Neural cell (in vitro differentiated cells): ENCODE measurements around the gene SLC25A21. TPM values are rescaled to one million over a fixed set of nuclear protein-coding genes. Genes with fewer than 3 reads are reported as not detected.

ENCODE experiments used
- H2AFZ ChIP-seq: fragments of 200-600, 300-800 bp; sonication (generic), shearing (Covaris generic); 2 replicates; pipeline ENCODE4 v1.6.0; 2014; ENCODE audit warnings: low read depth, mild to moderate bottlenecking, antibody characterized with exemption, low read length, moderate library complexity
- H3F3A ChIP-seq: fragments of 200-600 bp; shearing (Covaris generic); 2 replicates; pipeline ENCODE4 v1.6.1; 2016; ENCODE audit warnings: mild to moderate bottlenecking, moderate library complexity, mixed read lengths, antibody characterized with exemption, low read length; ENCODE audit not compliant: insufficient read depth, poor library complexity, severe bottlenecking
- H3K27ac ChIP-seq: fragments of 200-600, 300-800 bp; sonication (generic), shearing (Covaris generic); 2 replicates; pipeline ENCODE4 v1.5.1; 2014; ENCODE audit warnings: mild to moderate bottlenecking, low read length, moderate library complexity
- H3K27me3 ChIP-seq: fragments of 300-800, 200-600 bp; sonication (generic), shearing (Covaris generic); 2 replicates; pipeline ENCODE4 v1.6.0; 2014; ENCODE audit warnings: mild to moderate bottlenecking, low read depth, low read length, moderate library complexity; ENCODE audit not compliant: insufficient read depth
- H3K36me3 ChIP-seq: fragments of 300-800, 200-600 bp; sonication (generic), shearing (Covaris generic); 2 replicates; pipeline ENCODE4 v1.5.1; 2014; ENCODE audit warnings: mild to moderate bottlenecking, antibody characterized with exemption, low read length, moderate library complexity; ENCODE audit not compliant: insufficient read depth
- H3K4me2 ChIP-seq: fragments of 300-800, 200-600 bp; sonication (generic), shearing (Covaris generic); 2 replicates; pipeline ENCODE4 v1.6.0; 2014; ENCODE audit warnings: mild to moderate bottlenecking, low read length
- H3K4me3 ChIP-seq: fragments of 300-800, 200-600 bp; sonication (generic), shearing (Covaris generic); 2 replicates; pipeline ENCODE4 v1.5.1; 2014; ENCODE audit warnings: mild to moderate bottlenecking, low read length, moderate library complexity
- H3K79me2 ChIP-seq: fragments of 200-600 bp; shearing (Covaris generic); replicated peaks from 2 replicates; pipeline ENCODE4 v1.6.0; 2014; ENCODE audit warnings: mild to moderate bottlenecking, low read length, moderate library complexity; ENCODE audit not compliant: insufficient read depth
- H3K9ac ChIP-seq: fragments of 300-800, 200-600 bp; sonication (generic), shearing (Covaris generic); 2 replicates; pipeline ENCODE4 v1.6.1; 2016; ENCODE audit warnings: mild to moderate bottlenecking, low read length, mixed read lengths
- H3K9me2 ChIP-seq: fragments of 200-600 bp; shearing (Covaris generic); 2 replicates; pipeline ENCODE4 v1.6.1; 2016; ENCODE audit warnings: mild to moderate bottlenecking, low read length, mixed read lengths; ENCODE audit not compliant: insufficient read depth
- H3K9me3 ChIP-seq: fragments of 200-600, 300-800 bp; sonication (generic), shearing (Covaris generic); 2 replicates; pipeline ENCODE4 v1.6.1; 2016; ENCODE audit warnings: mild to moderate bottlenecking, mixed run types, low read length, moderate library complexity, mixed read lengths
- H4K20me1 ChIP-seq: fragments of 200-600 bp; shearing (Covaris generic); 2 replicates; pipeline ENCODE4 v1.6.1; 2016; ENCODE audit warnings: mild to moderate bottlenecking, mixed run types; ENCODE audit not compliant: insufficient read depth
- CTCF ChIP-seq: fragments of 450-650 bp; IDR thresholded peaks from 2 replicates; pipeline ENCODE4 v1.5.1; 2014; ENCODE audit warnings: antibody characterized with exemption, mild to moderate bottlenecking, moderate library complexity; ENCODE audit not compliant: poor library complexity, severe bottlenecking
- EP300 ChIP-seq: fragments of 450-650 bp; conservative IDR thresholded peaks from 2 replicates; pipeline ENCODE4 v1.6.1; 2014; ENCODE audit warnings: antibody characterized with exemption, mild to moderate bottlenecking, moderate library complexity; ENCODE audit not compliant: poor library complexity, severe bottlenecking
- EZH2 ChIP-seq: fragments of 200-600, 300-800 bp; shearing (Covaris generic), sonication (generic); IDR thresholded peaks from 2 replicates; pipeline ENCODE4 v1.6.1; 2014; ENCODE audit warnings: antibody characterized with exemption, low read length, borderline replicate concordance, mild to moderate bottlenecking; ENCODE audit not compliant: insufficient read depth, poor library complexity, severe bottlenecking
- MXI1 ChIP-seq: fragments of 450-650 bp; conservative IDR thresholded peaks from 2 replicates; pipeline ENCODE4 v1.6.1; 2014; ENCODE audit warnings: antibody characterized with exemption, mild to moderate bottlenecking; ENCODE audit not compliant: poor library complexity, severe bottlenecking
- POLR2AphosphoS5 ChIP-seq: IDR thresholded peaks from 2 replicates; pipeline ENCODE4 v1.6.1; 2012
- RAD21 ChIP-seq: fragments of 450-650 bp; conservative IDR thresholded peaks from 2 replicates; pipeline ENCODE4 v1.6.1; 2014; ENCODE audit warnings: antibody characterized with exemption, mild to moderate bottlenecking, moderate library complexity
- REST ChIP-seq: IDR thresholded peaks from 2 replicates; pipeline ENCODE4 v1.6.1; 2012; ENCODE audit warnings: borderline replicate concordance
- SMC3 ChIP-seq: fragments of 450-650 bp; conservative IDR thresholded peaks from 2 replicates; pipeline ENCODE4 v1.6.1; 2014; ENCODE audit warnings: antibody characterized with exemption, mild to moderate bottlenecking, moderate library complexity; ENCODE audit not compliant: poor library complexity
- TAF1 ChIP-seq: IDR thresholded peaks from 2 replicates; pipeline ENCODE4 v1.6.1; 2012; ENCODE audit warnings: low read depth
- polyA plus RNA-seq: library from polyadenylated mRNA; depleted of rRNA; stranded (reverse); fragments of >200 nt; gene quantifications from 2 replicates; pipeline ENCODE4 v1.2.3, GENCODE V29; 2014

SLC25A21 gene
- polyA plus RNA-seq, 1 donor from 2014 or later: 0.35 TPM

GRCh38 chr14:36928432-36928831 lies 244.0 kb downstream of the SLC25A21 start:
- Histone ChIP-seq H3K79me2 (no peaks in the 10 kb centered on the region), H3K9me2 (no peaks in the 10 kb centered on the region), H4K20me1 (no peaks in the 10 kb centered on the region), H3K36me3 (no peaks in the 10 kb centered on the region), H3K4me2 (no peak overlapping the region), H3K9ac (no peak overlapping the region), H3F3A (no peaks in the 10 kb centered on the region), H3K4me3 (no peak overlapping the region), H3K27me3 (no peaks in the 10 kb centered on the region), H3K27ac (no peak overlapping the region), H3K9me3 (no peaks in the 10 kb centered on the region), H2AFZ (no peak overlapping the region)
- TF ChIP-seq REST (no peak), EP300 (no peak), MXI1 (no peak), POLR2AphosphoS5 (no peak), EZH2 (no peak), RAD21 (no peak), TAF1 (no peak), SMC3 (no peak), CTCF (no peak)

- no peaks in the 10 kb centered on the region for H3K9me2 ChIP-seq
- H3K4me3 ChIP-seq: no peak overlapping the region
- H4K20me1 ChIP-seq: no peaks in the 10 kb centered on the region
- H3K27me3 ChIP-seq: no peaks in the 10 kb centered on the region
- no peak overlapping the region for H3K9ac ChIP-seq
- TF ChIP-seq TAF1 (no peak), MXI1 (no peak), EZH2 (no peak), RAD21 (no peak), POLR2AphosphoS5 (no peak), SMC3 (no peak), EP300 (no peak), CTCF (no peak), REST (no peak)
- no peak overlapping the region for H3K27ac ChIP-seq
- H3K4me2 ChIP-seq: no peak overlapping the region
- no peak overlapping the region for H2AFZ ChIP-seq
- H3K9me3 ChIP-seq: no peaks in the 10 kb centered on the region
- H3K36me3 ChIP-seq: no peaks in the 10 kb centered on the region
- no peaks in the 10 kb centered on the region for H3K79me2 ChIP-seq
- H3F3A ChIP-seq: no peaks in the 10 kb centered on the region
Observed at GRCh38 chr14:36925094-36925493, 247.3 kb downstream of the SLC25A21 start.
